ENCODE results near the gene SORCS1. TPM values are rescaled to one million over a fixed set of nuclear protein-coding genes. Genes with fewer than 3 reads are reported as not detected.

Gene SORCS1
- total and polyA plus RNA-seq, 3 donors from 2014 or later, result 2.6 to 9.6 (median 4.6) TPM

GRCh38 chr10:106548832-106549231, 615.7 kb downstream of the SORCS1 start:
- DNase-seq, result no peak
- Histone ChIP-seq H3K27me3 (no peaks in the 10 kb centered on the region), H3K36me3 (ENCODE audit: low read depth, missing control alignments) (no peaks in the 10 kb centered on the region), H3K4me1 (no peaks in the 10 kb centered on the region), H3K9me3 (no peaks in the 10 kb centered on the region), H3K4me3 (no peak overlapping the region), H3K27ac (no peak overlapping the region)
- intact Hi-C loops (cut with DNase I; ENCODE audit: low total_unique reads), result no loop called here
- TF ChIP-seq CTCF (IDR thresholded peaks at IDR 0.05) (no peak), POLR2A (IDR thresholded peaks at IDR 0.05) (no peak)
- 88 to 90% methylated on average over 6 of the region's 6 CpGs for WGBS, 2 donors

- WGBS, 2 donors, result 88 to 90% methylated on average over 7 of the region's 7 CpGs
- Histone ChIP-seq H3K4me1 (no peaks in the 10 kb centered on the region), H3K36me3 (ENCODE audit: low read depth, missing control alignments) (no peaks in the 10 kb centered on the region), H3K4me3 (no peak overlapping the region), H3K27me3 (no peaks in the 10 kb centered on the region), H3K9me3 (no peaks in the 10 kb centered on the region), H3K27ac (no peak overlapping the region)
- intact Hi-C loops (cut with DNase I; ENCODE audit: low total_unique reads), result no loop called here
- TF ChIP-seq CTCF (IDR thresholded peaks at IDR 0.05) (no peak), POLR2A (IDR thresholded peaks at IDR 0.05) (no peak)
- no peak for DNase-seq
Observed at GRCh38 chr10:106547047-106547635, 617.4 kb downstream of the SORCS1 start.

- WGBS, 2 donors, result 85 to 89% methylated on average over 3 of the region's 3 CpGs
- no peak for DNase-seq
- no peak overlapping the region for H3K27ac ChIP-seq
Observed at GRCh38 chr10:106542461-106542860, 622.0 kb downstream of the SORCS1 start.

GRCh38 chr10:106540645-106541044, 623.9 kb downstream of the SORCS1 start:
- H3K9me3 ChIP-seq, result no peaks in the 10 kb centered on the region
- no peaks in the 10 kb centered on the region for H3K36me3 ChIP-seq (ENCODE audit: low read depth, missing control alignments)
- H3K4me3 ChIP-seq, result no peak overlapping the region
- H3K4me1 ChIP-seq, result no peaks in the 10 kb centered on the region
- H3K27me3 ChIP-seq, result no peaks in the 10 kb centered on the region
- no peak for TF ChIP-seq CTCF (IDR thresholded peaks at IDR 0.05)
- TF ChIP-seq POLR2A (IDR thresholded peaks at IDR 0.05), result no peak
- H3K27ac ChIP-seq, result no peak overlapping the region
- intact Hi-C loops (cut with DNase I; ENCODE audit: low total_unique reads), result no loop called here
- no peak for DNase-seq

More at GRCh38 chr10:106542461-106542860, 622.0 kb downstream of the SORCS1 start:
- Histone ChIP-seq H3K9me3 (no peaks in the 10 kb centered on the region), H3K4me3 (no peak overlapping the region), H3K36me3 (ENCODE audit: low read depth, missing control alignments) (no peaks in the 10 kb centered on the region), H3K27me3 (no peaks in the 10 kb centered on the region), H3K4me1 (no peaks in the 10 kb centered on the region)
- intact Hi-C loops (cut with DNase I; ENCODE audit: low total_unique reads), result no loop called here
- TF ChIP-seq POLR2A (IDR thresholded peaks at IDR 0.05) (no peak), CTCF (IDR thresholded peaks at IDR 0.05) (no peak)

GRCh38 chr10:106537866-106538265, 626.6 kb downstream of the SORCS1 start:
- Histone ChIP-seq H3K27ac (no peak overlapping the region), H3K4me3 (no peak overlapping the region), H3K9me3 (no peaks in the 10 kb centered on the region), H3K27me3 (no peaks in the 10 kb centered on the region), H3K36me3 (ENCODE audit: low read depth, missing control alignments) (no peaks in the 10 kb centered on the region), H3K4me1 (no peaks in the 10 kb centered on the region)
- no peak for DNase-seq
- intact Hi-C loops (cut with DNase I; ENCODE audit: low total_unique reads), result no loop called here
- no peak for TF ChIP-seq CTCF (IDR thresholded peaks at IDR 0.05)
- no peak for TF ChIP-seq POLR2A (IDR thresholded peaks at IDR 0.05)
- WGBS, 2 donors, result 25 to 47% methylated on average over 5 of the region's 5 CpGs
